WI38 (cell line): ENCODE measurements around the gene MED27.
A peak's percentile ranks its signal among the peaks of the same experiment; 100 is the strongest.

Source experiments
- H3K4me3 ChIP-seq: 2 replicates; pipeline ENCODE4 v1.5.1; 2011; ENCODE audit warnings: low read depth, mild to moderate bottlenecking, control low read depth, low read length
- TF ChIP-seq, protein P1 (sequence below): IDR thresholded peaks from 2 replicates; pipeline ENCODE4 v1.5.1; 2012; ENCODE audit warnings: low read depth, mild to moderate bottlenecking, control low read depth, low read length

The MED27 gene

DNA sequence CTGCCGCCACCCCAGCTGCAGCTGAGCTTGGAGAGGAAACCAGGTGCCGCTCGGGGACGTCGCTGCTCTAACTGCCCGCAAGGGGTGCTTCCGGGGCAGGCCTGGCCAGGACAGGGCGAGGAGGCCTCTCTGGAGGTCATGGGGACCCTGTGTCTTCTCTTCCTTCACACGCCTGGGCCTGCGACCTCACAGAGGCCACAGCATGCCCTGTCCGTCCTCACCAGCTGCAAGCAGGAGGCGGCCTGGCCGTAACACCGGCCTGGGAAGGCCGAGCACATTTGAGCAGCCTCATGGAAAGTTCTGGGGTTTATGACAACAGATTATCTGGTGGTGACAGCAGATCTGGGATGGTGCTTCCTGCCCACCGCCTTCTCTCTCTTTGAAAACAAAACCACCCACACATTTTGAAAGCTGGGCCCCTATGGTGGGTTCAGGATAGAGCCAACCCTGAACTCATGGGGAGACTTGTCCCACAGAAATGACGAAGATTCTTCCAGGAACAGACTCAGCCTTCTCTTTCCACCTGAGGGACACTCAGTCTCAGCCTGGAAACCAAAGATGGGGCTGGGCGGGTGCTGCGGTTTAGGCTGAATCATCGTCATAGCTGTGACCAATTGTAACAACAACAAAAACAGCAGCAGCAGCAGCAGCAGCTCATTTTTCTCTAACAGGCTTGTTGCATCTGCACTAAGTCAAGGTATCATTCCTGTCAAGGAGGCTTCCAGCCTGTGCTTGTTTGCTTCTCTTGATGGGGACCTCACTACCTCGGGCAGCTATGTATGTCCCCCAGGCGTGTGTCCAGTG lies 240.2 kb downstream of the MED27 start:
- TF ChIP-seq, protein P1, sequence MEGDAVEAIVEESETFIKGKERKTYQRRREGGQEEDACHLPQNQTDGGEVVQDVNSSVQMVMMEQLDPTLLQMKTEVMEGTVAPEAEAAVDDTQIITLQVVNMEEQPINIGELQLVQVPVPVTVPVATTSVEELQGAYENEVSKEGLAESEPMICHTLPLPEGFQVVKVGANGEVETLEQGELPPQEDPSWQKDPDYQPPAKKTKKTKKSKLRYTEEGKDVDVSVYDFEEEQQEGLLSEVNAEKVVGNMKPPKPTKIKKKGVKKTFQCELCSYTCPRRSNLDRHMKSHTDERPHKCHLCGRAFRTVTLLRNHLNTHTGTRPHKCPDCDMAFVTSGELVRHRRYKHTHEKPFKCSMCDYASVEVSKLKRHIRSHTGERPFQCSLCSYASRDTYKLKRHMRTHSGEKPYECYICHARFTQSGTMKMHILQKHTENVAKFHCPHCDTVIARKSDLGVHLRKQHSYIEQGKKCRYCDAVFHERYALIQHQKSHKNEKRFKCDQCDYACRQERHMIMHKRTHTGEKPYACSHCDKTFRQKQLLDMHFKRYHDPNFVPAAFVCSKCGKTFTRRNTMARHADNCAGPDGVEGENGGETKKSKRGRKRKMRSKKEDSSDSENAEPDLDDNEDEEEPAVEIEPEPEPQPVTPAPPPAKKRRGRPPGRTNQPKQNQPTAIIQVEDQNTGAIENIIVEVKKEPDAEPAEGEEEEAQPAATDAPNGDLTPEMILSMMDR = no peak
- no peak overlapping the region for H3K4me3 ChIP-seq

DNA sequence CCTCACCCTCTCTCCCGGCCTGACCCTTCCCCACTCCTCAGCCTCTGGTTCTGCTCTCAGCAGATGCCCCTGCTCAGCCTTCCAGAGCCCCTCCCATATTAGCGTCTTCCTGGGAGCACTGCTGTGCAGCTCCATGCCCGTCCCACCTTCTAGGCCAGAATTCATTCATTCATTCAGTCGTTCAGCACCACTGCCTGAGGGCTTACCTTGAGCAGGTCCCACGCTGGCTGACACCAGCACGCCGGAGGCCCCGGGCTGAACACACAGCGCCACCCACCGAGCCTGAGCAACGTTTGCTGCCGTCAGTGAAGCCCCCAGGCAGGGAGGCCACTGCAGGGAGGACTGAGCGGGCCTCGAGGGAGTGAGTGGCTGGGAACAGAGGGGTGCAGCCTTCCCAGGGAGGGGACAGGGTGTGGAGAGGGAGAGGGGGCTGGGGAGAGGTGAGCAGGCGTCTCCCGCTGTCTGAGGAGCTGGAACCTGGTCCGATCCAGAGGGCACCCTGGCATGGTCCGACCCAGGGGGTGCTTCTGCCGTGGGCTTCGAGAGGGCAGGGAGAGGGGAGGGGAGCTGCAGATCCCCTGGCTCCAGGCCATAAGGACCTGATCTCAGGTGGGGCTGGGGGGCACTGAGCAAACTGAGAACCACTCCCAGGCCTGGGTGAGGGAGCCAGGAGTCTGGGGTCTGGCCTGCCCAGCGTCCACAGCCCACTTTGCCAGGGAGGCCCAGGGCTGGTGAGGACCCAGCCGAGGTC lies 241.0 kb downstream of the MED27 start:
- no peak overlapping the region for H3K4me3 ChIP-seq
- TF ChIP-seq, protein P1 = no peak

DNA sequence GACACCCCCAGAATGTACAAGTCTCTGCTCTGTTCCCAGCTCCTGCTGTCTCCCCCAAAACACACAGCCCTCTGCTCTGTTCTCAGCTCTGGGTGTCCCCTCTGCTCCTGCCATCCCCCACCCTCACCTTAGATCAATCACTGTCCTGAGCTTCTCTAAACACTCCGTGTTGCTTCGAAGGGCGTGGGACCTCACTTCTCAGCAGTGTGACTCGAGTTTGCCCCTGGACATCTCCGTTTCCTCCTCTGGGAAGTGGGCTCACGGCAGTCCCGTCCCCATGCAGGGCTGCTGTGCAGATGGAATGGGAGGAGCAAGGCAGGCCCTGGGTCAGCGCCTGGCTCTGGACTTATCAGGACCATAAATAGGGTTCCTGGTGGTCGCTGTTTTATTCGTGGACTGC lies 241.8 kb downstream of the MED27 start:
- TF ChIP-seq, protein P1 = no peak
- H3K4me3 ChIP-seq = no peak overlapping the region

DNA sequence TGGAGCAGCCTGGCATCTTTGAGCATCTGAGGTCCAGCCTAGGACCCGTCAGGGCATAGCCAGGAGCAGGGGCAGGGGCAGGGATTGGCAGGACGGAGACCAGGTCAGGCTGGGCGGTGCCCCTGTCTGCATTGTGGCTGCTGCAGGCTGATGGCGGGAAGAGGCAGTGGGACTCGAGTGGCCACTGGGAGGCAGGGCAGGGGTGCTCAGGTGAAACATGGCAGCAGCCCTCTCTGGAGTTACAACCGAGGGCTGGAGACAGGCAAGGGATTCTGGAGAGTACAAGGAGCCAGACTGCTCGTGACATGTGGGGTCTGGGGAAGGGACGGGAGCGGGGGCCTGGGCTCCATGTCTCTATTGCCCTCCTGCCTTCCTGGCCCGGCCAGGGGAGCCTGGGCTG lies 242.4 kb downstream of the MED27 start:
- H3K4me3 ChIP-seq = no peak overlapping the region
- TF ChIP-seq, protein P1 = 0 out of 2 replicates have a peak, but pooled peaks have one; percentile 7

DNA sequence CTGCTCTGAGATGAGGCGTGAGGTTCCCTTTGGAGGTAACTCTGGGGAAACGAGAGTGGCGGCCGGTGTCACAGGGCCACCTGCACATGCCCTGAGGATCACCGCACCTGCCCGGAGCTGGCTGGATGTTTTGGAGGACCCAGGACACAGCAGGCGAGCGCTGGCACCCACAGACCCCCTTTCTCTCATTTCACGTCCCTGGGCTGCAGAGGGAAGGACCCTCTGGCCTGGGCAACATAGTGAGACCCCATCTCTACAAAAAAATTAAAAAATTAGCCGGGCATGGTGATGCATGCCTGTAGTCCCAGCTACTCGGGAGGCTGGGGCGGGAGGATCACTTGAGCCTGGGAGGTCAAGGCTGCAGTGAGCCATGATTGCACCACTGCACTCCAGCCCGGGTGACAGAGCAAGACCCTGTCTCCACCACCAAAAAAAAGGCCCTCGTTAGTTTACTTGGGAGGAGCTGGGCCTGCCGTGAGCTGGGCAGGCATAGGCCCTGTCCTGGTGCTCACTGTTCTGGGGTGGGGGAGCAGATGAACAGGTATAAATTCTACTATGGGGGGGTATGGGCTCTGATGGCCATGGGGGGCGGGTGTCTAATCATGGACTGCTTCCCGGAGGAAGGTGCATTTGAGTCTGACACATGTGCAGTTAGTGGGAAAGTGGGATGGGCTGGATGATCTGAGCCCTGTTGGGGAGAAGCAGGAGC lies 242.9 kb downstream of the MED27 start:
- H3K4me3 ChIP-seq = no peak overlapping the region
- TF ChIP-seq, protein P1 = no peak

DNA sequence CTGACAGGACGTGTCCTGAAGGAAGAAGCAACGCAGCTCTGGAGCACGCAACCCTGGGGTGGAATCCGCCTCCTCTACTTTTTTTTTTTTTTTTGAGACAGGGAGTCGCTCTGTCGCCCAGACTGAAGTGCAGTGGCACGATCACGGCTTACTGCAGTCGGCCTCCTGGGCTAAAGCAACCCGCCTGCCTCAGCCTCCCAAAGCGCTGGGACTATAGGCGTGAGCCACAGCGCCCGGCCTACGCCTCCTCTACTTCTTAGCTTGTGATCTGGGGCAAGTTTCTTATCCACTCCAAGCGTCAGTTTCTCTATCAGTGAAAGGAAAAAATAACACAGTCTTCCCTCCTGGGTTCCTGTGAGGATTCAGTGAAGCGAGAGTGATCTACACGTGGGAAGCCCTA lies 243.6 kb downstream of the MED27 start:
- no peak overlapping the region for H3K4me3 ChIP-seq

More for the DNA sequence above, 243.6 kb downstream of the MED27 start:
- TF ChIP-seq, protein P1 = no peak
